NCI-H2227 (cell line): ENCODE measurements around the gene COA8.
A peak's percentile ranks its signal among the peaks of the same experiment; 100 is the strongest.

Source experiments
- DNase-seq: peaks from one replicate; lab custom pipeline; 2025; ENCODE audit not compliant: unreplicated experiment; lab: John Stamatoyannopoulos, UW

Gene COA8

DNA sequence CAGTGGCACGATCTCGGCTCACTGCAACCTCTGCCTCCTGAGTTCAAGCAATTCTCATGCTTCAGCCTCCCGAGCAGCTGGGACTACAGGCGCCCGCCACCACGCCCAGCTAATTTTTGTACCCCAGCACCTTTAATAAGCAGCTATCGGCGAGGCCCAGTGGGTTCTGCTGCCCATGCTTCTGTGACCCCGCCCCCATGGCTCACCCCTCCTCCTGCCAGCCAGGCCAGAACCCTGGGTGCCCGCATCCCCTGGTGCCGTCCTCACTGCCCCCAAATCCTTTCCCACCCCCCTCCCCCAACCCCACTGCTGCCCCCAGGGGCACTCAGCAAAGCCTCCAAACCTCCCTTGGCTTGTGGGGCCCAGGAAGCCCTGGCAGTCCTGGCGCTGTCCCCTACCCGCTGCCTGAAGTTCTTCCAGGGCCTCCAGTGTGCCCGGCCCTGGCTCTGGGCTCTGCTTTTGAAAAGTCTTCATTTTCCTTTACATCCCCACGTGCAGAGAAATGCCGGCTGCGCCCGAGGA lies 14.8 kb upstream of the COA8 start:
- DNase-seq: no peak

DNA sequence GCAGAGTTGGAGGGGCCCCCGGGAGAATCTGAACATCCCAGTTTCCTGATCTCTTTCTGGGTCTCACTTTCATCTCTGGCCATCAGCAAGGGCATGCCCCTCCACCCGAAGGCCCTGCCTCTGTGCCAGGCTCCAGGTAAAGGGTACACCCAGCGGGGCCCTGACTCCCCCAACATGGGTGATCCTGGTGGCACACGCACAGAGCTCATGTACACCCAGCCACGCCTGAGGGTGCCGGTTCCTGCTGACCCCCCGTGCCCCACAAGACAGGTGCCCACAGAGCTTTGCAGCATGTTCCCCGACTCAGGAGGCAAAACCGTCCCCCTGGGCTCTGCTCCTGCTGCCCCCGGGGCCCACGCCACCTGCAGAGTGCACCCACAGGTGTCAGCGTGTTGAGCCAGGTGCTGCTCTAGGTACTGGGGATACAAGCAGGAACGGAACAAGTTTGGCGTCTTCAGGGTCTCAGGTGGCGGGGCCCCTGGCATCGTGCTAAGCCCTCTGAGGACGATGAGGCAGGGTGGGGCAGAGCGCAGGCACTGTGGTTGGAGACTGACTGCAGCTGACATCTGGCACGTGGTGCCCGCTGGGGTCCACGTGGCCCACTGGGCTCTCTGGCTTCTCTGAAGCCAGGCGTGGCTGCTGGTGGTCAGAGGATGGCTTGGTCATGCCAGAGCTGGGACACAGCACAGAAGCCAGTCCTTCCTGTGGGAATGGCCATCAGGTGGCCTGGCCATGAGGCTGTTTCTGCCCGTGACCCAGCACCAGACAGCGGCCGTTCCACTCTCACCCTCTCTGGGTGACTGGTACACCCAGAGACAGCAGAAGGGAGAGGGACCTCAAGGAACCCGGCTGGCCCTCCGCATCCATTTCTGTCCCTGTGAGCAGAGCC lies 14.1 kb upstream of the COA8 start:
- no peak for DNase-seq

DNA sequence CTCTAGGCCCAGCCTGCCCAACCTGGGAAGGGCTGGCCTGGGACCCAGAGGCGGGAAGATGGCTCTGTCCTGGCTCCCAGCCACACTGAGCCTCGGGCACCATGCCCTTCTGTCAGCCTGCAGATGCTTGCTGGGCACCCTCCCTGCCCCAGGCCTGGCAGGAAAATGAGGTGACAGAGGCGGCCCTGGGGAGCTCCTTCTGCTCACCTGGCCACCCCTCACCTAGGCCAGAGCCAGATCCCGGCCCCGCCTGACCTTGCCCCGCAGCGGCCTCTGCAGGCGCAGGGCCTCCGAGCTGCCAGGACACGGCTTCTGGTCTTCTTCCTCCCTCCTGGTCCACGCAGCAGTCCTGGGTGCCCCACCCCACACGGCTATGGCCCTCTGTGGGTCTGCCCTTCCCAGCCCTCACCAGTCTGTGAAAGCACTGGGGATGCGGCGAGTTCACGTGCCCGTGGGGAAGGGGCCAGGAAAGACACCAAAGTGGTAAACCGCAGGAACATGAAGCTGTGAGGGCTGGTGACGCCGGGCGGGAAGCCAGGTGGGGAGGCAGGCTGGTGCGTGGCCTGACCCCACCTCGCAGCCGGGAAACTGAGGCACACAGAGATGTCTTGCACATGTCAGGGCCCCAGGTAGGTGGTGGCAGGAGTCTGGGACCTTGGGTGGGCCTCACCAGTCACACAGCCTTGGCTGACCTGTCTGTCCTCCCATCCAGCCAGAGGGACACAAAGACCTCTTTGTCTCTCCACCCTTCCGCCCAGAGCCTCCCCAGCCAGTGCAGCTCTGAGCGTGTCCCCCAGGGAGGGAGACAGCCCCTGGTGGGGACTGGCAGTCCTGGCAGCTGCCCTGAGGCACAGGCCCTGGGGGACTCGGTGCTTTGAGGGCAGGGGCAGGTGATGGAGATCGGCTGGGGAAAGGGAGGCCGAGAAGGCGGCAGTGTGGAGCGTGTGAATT lies 13.1 kb upstream of the COA8 start:
- no peak for DNase-seq

DNA sequence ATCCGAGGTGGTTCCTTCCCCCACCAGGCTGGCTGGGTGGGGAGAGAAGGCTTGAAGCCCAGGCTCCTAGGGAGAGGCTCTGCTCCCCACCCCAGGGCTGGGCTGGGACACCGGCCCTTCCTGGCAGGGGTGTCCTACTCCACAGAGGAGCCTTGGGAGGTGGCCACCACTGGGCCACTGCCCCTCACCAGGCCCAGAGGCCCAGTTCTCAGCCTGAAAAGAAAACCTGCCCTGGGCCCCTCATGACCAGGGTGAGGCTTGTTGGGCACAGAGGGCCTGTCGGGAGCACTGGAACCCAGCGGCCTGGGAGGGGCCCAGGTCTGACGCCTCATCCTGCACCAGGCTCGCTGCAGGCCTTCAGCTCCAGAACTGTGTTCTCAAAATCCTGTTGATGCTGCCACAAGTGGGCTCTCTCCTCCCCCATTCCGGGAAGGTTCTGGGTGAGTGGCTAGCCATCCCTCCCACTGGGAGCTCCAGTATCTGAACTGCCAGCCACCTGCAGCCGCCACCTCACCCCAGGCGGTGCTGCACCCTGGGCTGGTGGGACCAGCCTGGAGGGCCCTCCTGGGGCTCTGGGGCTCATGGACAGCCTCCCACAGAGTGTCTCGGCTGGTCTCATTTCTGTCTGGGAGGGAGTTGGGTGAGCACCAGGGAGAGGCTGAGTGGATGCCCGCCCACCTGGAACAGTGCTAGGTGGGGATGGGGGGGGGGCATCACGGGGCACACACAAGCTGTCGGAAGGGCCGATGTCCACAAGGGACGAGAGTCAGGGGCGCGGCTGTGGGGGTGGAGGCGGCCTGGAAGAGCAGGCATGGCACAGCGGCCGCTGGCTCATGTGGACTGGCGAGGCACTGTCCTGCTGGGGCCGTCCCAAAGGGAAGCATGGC lies 12.1 kb upstream of the COA8 start:
- DNase-seq: no peak

DNA sequence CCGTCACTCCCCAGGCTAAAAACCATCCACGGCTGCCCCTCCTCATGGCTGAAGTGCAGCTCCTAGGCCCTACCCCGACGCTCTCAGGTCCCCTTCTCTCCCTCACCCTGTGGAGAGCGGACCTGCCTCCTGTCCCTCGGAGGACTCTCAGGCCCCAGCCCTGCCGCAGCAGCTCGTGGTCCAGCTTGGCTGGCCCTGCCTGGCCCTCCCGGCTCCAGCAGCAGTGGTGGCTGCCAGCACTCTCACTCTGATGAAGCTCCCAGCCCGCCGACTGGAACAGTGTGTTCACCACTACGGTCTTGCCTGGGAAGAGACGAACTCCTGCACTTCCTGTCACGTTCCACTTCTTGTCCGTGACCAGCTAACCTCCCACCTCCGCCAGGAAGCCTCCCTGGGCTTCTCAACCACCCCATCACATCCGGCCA lies 11.4 kb upstream of the COA8 start:
- DNase-seq: no peak

DNA sequence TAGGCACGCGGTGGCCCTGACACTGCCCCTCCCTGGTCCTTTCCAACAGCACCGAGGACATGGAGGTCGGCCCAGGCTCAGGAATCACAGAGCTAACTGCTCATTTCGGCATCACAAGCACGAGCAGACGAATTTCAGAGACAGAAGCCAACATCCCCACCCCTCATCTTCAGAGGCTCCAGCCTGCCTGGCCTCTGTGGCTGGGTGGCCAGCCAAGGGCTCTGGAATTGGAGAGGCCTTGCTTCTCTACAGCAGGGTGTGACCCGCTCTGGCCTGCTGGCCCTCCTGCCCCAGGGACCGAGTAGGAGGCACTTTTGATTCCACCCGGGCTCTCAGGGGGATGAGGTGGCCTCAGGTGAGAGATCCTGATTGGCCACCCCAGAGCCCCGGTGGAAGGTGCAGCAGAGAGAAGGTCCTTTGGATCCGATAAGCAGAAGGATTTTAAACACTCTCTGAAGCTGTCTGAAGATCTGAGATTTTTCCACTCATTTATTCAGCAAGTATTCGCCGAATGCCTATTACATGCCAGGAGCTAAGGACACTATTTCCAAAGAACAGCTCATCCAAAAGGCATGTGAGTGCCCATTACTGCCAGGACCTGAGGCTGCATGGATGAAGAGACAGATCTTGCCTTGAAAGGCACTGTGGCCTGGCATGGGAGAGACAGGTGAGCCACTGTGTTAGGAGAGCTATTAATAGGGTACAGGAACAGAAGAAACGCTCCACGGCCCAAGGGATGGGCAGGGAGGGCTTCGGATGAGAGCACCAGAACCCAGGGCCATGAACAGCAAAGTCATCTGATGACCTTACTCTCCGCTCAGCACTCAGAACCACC lies 10.5 kb upstream of the COA8 start:
- DNase-seq: no peak

DNA sequence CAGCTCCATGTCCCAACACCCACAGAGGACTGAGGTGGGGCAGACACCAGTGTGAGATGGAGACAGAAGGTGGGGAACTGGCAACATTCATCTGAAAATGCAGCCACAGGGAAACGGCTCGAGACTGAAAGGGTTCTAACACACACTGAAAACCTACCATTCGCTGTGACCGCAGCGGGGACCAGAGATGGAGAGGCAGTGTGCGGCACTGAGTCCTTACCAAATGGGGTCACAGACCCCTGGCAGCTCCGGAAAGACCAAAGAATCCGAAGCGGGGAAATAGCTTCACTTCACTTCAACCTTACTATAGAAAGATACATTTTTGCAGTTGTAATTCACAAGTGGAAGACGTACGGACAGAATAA lies 9.9 kb upstream of the COA8 start:
- no peak for DNase-seq

DNA sequence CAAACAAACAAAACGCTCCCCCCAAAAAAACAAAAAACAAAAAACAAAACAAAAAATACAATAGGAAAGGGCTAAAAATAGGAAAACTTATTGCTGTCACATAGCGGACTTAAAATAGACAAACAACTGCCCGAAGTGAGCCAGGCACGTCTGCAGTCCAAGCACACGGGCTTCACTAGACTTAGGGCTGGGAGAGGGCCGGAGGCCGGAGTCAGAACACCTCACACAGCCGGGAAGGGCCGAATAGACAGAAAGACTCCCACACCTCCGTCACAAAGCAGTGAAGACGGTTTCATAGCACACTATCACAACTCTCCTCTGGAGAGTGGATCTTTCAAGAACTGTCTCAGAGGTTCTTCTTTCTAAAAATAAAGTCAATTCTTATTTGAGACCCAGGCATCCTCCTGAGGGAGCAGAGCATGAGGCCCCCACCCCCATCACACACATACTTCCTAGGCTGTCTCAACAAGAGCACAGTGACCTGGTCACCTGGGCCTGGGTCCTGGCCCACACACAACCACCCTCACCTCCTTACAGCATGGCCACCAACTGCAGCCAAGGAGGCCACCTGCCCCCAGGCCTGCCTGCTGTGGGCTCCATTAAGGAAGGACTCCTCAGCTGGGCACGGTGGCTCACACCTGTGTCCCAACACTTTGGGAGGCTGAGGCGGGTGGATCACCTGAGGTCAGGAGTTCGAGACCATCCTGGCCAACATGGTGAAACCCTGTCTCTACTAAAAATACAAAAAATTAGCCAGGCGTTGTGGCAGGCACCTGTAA lies 7.0 kb upstream of the COA8 start:
- DNase-seq: no peak

DNA sequence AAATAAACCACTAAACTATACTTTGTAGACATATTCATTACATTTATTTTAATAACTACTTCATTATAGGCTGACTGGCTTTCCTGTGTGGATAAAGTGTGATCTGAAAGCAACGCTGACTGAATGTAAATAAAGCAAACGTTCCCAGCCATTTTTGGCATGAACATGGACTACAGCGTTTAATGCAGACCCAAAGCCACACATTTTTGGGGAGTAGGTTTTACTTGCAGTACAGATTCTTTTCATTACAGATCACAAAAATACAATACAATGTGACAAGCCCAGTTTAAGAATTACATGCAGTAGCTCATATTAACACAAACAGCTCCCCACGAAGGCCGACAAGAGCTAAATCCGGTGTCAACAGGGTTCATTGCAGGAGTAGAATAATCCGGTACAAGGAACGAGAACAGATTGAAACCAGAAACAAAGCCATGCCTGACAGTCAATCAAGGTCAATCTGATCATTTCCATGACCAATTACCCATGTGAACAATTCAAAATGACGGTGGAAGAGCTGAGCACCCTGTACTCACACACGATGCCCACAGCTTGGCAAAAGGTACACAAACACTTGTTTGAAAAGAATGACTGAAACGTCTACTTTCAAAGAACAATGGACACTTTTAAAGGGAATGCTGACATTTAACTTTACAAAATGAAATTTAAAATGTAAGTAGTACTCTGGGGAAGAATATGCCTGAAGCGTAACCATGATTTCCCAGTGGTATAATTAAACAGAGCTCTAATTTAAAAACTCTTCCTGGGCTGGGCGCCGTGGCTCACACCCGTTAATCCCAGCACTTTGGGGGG lies 5.6 kb upstream of the COA8 start:
- no peak for DNase-seq

DNA sequence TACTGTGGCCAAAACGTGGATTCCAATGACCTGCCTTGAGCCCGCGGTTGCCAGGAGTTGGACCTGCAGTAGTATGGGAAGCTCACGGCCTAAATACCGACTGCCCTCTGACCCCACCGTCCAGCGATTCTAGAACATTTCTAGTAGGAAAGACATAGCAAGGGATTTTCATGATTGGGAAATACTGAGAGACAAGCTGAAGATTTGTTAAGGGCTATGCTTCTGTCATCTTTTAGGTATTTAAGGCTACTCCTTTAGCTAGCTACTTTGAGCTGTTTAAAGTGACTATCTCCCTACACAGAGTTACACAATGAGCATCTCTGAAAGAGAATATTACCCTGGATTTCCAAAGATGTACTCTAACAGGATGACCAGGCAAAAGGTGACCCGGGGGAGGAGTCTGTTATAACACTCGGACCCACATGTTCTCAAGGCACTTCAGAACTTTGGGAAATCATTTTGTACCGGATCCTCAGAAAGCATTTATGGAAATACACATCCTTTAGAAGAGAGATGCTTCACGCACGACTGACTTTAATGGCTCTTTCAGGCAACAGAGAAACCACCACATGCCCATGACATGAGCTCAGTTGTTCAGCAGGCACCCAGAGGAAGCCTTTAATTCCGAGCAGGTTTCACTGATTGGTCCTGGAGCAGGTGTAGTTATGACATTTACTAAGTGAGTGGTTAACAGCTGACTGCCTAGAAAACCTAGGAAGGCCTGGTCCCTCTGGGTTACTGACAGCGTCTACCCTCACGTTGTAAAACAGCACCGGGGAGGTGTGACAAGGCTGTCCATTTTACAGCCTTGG lies 4.5 kb upstream of the COA8 start:
- DNase-seq: no peak

DNA sequence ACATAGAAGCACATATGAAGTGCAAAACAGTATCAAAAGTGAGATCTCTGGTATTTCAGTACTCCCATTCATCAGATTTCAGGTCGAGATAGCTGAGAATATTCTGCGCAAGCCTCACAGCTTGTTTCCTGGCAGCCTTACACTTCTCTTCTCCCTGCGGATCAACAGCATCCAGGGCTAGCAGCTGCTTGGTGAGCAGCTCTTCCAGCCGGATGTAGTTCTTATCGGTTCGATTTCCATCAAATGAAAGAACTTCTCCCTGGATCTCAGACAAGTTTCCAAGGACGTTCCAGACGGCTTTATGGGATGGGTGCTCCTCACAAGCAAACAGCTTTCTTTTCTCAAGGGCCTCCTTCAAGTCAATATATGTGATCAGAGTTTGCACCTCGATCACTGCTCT lies 3.0 kb upstream of the COA8 start:
- DNase-seq: no peak

DNA sequence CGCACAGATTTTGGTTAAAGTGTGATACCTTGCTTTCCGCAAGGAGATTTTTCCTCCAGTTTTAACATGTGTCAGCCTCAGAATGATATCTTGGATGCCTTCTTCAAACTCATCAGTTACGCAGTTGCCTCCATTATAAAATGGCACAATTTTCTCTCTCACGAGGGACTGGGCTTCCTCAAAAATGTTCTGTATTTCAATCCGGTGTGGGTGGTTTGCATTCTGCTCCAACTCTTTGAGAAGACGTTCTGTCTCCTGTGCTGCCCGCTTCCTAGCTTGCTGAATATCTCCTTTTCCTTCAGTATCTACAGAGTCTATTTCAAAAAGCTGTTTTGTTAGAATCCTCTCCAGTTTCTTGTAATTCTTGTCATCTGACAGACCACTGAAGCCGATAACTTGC lies 2.1 kb upstream of the COA8 start:
- no peak for DNase-seq

DNA sequence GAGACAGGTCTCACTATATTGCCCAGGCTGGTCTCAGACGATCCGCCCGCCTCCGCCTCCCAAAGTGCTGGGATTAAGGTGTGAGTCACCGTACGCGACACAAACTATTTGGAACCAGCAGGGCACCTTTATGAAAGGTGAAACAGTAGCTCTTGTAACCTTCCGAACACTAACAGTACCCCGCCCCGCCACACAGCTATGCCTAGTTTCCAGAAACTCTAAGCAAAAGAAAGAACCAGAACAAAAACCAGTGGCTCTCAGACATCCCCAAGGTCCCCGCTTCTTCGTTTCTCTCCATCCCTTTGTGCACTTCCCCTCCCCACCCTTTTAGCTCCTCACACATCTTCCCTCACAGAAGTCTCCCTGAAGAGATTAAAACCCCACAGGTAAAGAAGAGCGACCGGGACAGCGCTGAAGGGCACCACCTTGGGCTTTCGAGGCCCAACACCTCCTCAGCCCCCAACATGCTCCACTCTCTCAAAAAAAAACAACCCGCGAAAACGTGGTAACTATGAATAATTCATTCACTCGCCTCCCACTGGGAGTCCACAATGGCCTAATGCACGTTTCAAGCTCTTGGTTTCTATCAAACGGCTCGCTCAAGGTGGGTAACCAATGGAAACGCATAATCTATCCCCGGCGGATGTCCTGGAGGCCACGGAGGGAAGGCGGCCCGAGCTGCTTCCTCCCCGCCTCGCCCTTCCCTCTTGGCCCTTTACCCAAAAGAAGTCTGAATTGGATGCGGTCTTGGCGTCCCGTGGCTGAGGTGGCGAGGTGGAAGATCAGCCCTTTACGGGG lies 1.2 kb upstream of the COA8 start:
- DNase-seq: peak; percentile 68

DNA sequence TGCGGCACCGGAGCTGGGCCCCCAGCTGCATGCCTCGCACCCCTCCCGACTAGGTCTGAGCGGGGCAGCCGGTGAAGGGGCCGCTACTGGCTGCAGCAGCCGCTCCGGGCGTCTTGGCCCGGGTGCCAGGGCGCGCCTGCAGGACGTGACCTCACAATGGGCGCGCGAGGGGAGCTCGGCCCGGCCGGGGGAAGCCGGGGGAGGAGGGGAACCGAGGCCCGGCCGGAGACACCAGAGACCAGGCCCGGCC lies 656 bp upstream of the COA8 start:
- DNase-seq: no peak

DNA sequence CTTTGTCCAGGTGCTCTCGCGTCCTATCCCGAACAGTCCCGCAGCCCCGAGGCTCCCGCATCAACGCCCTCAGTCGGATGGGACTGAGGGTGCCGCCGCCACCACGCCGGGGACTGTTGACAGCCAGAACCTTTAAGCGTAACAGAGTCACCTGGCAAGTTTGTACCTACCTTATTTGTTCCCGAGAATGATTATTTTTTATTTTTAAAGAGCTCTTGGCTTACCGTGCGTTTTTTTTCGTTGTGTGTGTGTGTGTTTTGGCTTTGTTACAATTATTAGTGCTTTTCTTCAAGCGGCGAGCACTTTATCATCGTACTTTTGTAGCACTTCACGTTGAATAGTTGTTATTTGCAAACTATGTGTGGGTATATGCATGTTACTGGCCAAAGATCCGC lies 463 bp downstream of the COA8 start:
- no peak for DNase-seq

DNA sequence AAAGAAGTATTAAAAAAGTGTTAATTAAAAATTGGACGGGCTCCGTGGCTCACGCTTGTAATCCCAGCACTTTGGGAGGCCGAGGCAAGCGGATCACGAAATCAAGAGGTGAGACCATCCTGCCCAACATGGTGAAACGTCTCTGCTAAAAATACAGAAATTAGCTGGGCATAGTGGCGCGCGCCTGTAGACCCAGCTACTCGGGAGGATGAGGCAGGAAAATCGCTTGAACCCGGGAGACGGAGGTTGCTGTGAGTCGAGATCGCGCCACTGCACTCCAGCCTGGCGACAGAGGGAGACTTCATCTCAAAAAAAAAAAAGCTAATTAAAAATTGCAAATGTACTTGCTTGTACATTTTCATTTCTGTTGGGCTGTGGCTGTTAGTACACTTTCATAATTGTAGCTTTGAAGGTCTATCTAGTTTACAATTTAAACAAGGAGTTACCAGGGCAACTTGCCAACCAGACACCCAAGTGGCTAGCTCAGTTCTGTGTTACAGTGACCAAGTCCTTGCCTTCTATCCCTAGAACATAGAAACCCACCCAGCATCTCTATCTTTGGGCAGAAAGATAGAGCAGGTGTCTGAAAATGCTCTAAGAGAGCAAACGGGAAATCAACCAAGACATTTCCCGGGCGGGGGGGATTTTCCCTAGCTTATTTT lies 1.2 kb downstream of the COA8 start:
- no peak for DNase-seq

DNA sequence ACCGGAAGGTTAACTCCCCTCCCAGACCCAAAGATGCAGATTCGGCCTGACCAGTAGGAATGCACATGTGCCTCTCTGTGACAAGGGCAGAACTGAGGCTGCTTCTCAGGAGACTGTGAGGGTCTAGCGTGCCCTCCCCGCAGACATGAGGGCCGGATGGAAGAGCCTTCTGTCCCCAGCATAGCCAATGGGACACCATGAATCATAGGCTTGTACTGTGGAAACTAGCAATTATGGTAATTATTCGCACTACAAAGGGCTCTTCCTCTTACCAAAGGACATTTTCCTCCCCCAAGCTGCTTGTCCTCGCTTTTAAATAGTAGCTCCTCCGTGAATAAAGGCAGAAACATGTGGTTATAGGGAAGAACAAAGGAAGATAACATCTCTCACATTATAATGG lies 6.2 kb downstream of the COA8 start:
- DNase-seq: peak; percentile 94
